Measurements from ENCODE around the gene ACTL7A. TPM values are rescaled to one million over a fixed set of nuclear protein-coding genes. Genes with fewer than 3 reads are reported as not detected.

Gene ACTL7A
- total and polyA plus RNA-seq, 2 experiments from 2014 or later, result not detected

- H4K20me1 ChIP-seq (replicated peaks; ENCODE audit: insufficient read depth), result no peaks in the 10 kb centered on the region; the same call in 1 of the 2 replicates
- H2AFZ ChIP-seq, result no peak overlapping the region
- H3K9me2 ChIP-seq (ENCODE audit: insufficient read depth), result no peaks in the 10 kb centered on the region
- no peak overlapping the region for H3K4me2 ChIP-seq
- no peaks in the 10 kb centered on the region for H3K9me3 Mint-ChIP-seq
- H3F3A ChIP-seq (replicated peaks; ENCODE audit: low read depth), result no peaks in the 10 kb centered on the region
- no peak for ATAC-seq
- H3K27me3 ChIP-seq (ENCODE audit: insufficient read depth), result no peaks in the 10 kb centered on the region
- H3K4me3 Mint-ChIP-seq, result no peak overlapping the region
- no peaks in the 10 kb centered on the region for H3K79me2 ChIP-seq (replicated peaks; ENCODE audit: insufficient read depth)
- no peak overlapping the region for H3K27ac Mint-ChIP-seq
- H3K27ac ChIP-seq (ENCODE audit: low read depth), result no peak overlapping the region
- TF ChIP-seq STAT1 (IDR thresholded peaks at IDR 0.05; ENCODE audit: unreplicated experiment) (no peak), EZH2 (IDR thresholded peaks at IDR 0.05; ENCODE audit: low read depth, unreplicated experiment) (no peak), ZNF114 (CRISPR knock-in tag; IDR thresholded peaks at IDR 0.05) (no peak), ZNF331 (CRISPR knock-in tag; IDR thresholded peaks at IDR 0.05; ENCODE audit: low read depth) (no peak), POLR2AphosphoS5 (IDR thresholded peaks at IDR 0.05; ENCODE audit: low read depth) (no peak)
- TF ChIP-seq, protein P1, sequence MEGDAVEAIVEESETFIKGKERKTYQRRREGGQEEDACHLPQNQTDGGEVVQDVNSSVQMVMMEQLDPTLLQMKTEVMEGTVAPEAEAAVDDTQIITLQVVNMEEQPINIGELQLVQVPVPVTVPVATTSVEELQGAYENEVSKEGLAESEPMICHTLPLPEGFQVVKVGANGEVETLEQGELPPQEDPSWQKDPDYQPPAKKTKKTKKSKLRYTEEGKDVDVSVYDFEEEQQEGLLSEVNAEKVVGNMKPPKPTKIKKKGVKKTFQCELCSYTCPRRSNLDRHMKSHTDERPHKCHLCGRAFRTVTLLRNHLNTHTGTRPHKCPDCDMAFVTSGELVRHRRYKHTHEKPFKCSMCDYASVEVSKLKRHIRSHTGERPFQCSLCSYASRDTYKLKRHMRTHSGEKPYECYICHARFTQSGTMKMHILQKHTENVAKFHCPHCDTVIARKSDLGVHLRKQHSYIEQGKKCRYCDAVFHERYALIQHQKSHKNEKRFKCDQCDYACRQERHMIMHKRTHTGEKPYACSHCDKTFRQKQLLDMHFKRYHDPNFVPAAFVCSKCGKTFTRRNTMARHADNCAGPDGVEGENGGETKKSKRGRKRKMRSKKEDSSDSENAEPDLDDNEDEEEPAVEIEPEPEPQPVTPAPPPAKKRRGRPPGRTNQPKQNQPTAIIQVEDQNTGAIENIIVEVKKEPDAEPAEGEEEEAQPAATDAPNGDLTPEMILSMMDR (conservative IDR thresholded peaks at IDR 0.05; ENCODE audit: low read depth in 2 of 2), result no peak
- H3K36me3 Mint-ChIP-seq (ENCODE audit: low read depth), result peaks cover 28% of the 10 kb centered on the region
- no peak for DNase-seq (ENCODE audit: low spot score)
- no peak overlapping the region for H3K4me3 ChIP-seq
- H3K4me1 ChIP-seq (ENCODE audit: insufficient read depth), result no peaks in the 10 kb centered on the region
- H3K36me3 ChIP-seq (ENCODE audit: insufficient read depth), result peaks cover 13% of the 10 kb centered on the region
- H3K27me3 Mint-ChIP-seq (ENCODE audit: insufficient read depth, low read depth, poor library complexity), result no peaks in the 10 kb centered on the region
- H3K4me1 Mint-ChIP-seq, result no peaks in the 10 kb centered on the region
Measured at GRCh38 chr9:108883085-108883484, 21.0 kb downstream of the ACTL7A start.

GRCh38 chr9:108884701-108885100 lies 22.6 kb downstream of the ACTL7A start:
- no peaks in the 10 kb centered on the region for H3K4me1 ChIP-seq (ENCODE audit: insufficient read depth)
- no peak overlapping the region for H3K27ac ChIP-seq (ENCODE audit: low read depth)
- H3K9me3 Mint-ChIP-seq, result no peaks in the 10 kb centered on the region
- H3K4me1 Mint-ChIP-seq, result no peaks in the 10 kb centered on the region
- H3K27me3 Mint-ChIP-seq (ENCODE audit: insufficient read depth, low read depth, poor library complexity), result no peaks in the 10 kb centered on the region
- peaks cover 23% of the 10 kb centered on the region; the same call in 2 of the 3 replicates for H3K36me3 Mint-ChIP-seq (ENCODE audit: low read depth)
- no peaks in the 10 kb centered on the region for H3F3A ChIP-seq (replicated peaks; ENCODE audit: low read depth)
- no peaks in the 10 kb centered on the region; the same call in 1 of the 2 replicates for H4K20me1 ChIP-seq (replicated peaks; ENCODE audit: insufficient read depth)
- ATAC-seq (no peak), DNase-seq (ENCODE audit: low spot score) (no peak)
- no peaks in the 10 kb centered on the region for H3K79me2 ChIP-seq (replicated peaks; ENCODE audit: insufficient read depth)
- no peak overlapping the region for H3K4me3 ChIP-seq
- no peak overlapping the region for H3K4me3 Mint-ChIP-seq
- no peak overlapping the region for H2AFZ ChIP-seq
- TF ChIP-seq JUNB (IDR thresholded peaks at IDR 0.05; ENCODE audit: unreplicated experiment), result no peak
- TF ChIP-seq POLR2AphosphoS5 (IDR thresholded peaks at IDR 0.05; ENCODE audit: low read depth), result no peak
- no peak for TF ChIP-seq NANOG (IDR thresholded peaks at IDR 0.05; ENCODE audit: borderline replicate concordance)
- TF ChIP-seq, protein P2, sequence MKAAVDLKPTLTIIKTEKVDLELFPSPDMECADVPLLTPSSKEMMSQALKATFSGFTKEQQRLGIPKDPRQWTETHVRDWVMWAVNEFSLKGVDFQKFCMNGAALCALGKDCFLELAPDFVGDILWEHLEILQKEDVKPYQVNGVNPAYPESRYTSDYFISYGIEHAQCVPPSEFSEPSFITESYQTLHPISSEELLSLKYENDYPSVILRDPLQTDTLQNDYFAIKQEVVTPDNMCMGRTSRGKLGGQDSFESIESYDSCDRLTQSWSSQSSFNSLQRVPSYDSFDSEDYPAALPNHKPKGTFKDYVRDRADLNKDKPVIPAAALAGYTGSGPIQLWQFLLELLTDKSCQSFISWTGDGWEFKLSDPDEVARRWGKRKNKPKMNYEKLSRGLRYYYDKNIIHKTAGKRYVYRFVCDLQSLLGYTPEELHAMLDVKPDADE (IDR thresholded peaks at IDR 0.05), result no peak
- TF ChIP-seq REST (IDR thresholded peaks at IDR 0.05; ENCODE audit: unreplicated experiment), result no peak
- no peak for TF ChIP-seq EZH2phosphoT487 (IDR thresholded peaks at IDR 0.05; ENCODE audit: unreplicated experiment)
- no peak for TF ChIP-seq ZNF331 (CRISPR knock-in tag; IDR thresholded peaks at IDR 0.05; ENCODE audit: low read depth)
- H3K27me3 ChIP-seq (ENCODE audit: insufficient read depth), result no peaks in the 10 kb centered on the region
- H3K9me2 ChIP-seq (ENCODE audit: insufficient read depth), result no peaks in the 10 kb centered on the region
- H3K36me3 ChIP-seq (ENCODE audit: insufficient read depth), result peaks cover 13% of the 10 kb centered on the region
- H3K27ac Mint-ChIP-seq, result no peak overlapping the region
- no peak overlapping the region for H3K4me2 ChIP-seq
